ENCODE results near the gene CEACAM4. TPM values are rescaled to one million over a fixed set of nuclear protein-coding genes. Genes with fewer than 3 reads are reported as not detected.

The CEACAM4 gene
- not detected in 2 replicates for total RNA-seq

GRCh38 chr19:41626877-41627276 is at the start of gene CEACAM4:
TSS of gene CEACAM4 (minus strand) at chr19:41627074. CDS start at chr19:41626963, 111 bp downstream.

GRCh38 chr19:41575998-41576397 is 50.9 kb downstream of the CEACAM4 start, which contains the start of gene CEACAM21:
TSS of gene CEACAM21 (plus strand) at chr19:41576166. CDS start at chr19:41576275, 109 bp downstream.

Small RNAs within 50 kb of the gene (small RNA-seq; reads per million reads assigned to genes)
- not detected for gene AC243960.4

Other genes starting within 250 kb of the CEACAM4 start
- gene EXOSC5, start 229.7 kb downstream of the CEACAM4 start, total RNA-seq = 16.0 and 18.6 TPM in 2 replicates
- 28.2 and 36.3 TPM in 2 replicates for gene BCKDHA, start 229.3 kb downstream of the CEACAM4 start, total RNA-seq
- gene B3GNT8, start 199.7 kb downstream of the CEACAM4 start, total RNA-seq = 3.6 and 5.0 TPM in 2 replicates
- gene DMAC2, start 187.2 kb downstream of the CEACAM4 start, total RNA-seq = 48.8 and 59.0 TPM in 2 replicates
- gene ERICH4, start 183.9 kb downstream of the CEACAM4 start, total RNA-seq = not detected in 2 replicates
- 0.27 and 0.93 TPM in 2 replicates for gene CEACAM21, start 50.9 kb downstream of the CEACAM4 start, total RNA-seq
- not detected in 2 replicates for gene CEACAM7, start 61.2 kb upstream of the CEACAM4 start, total RNA-seq
- gene CEACAM5, start 81.6 kb upstream of the CEACAM4 start, total RNA-seq = not detected in 2 replicates
- gene CEACAM6, start 128.5 kb upstream of the CEACAM4 start, total RNA-seq = not detected in 2 replicates
- not detected in 2 replicates for gene CEACAM3, start 169.5 kb upstream of the CEACAM4 start, total RNA-seq
- gene LYPD4, start 217.6 kb upstream of the CEACAM4 start, total RNA-seq = not detected in 2 replicates
- not detected in 2 replicates for gene DMRTC2, start 218.0 kb upstream of the CEACAM4 start, total RNA-seq
- gene RPS19, start 233.2 kb upstream of the CEACAM4 start, total RNA-seq = 922 and 1,155 TPM in 2 replicates

Data from thoracic aorta endothelial cell (primary cell).